Esophagus muscularis mucosa (tissue), 4 donors: ENCODE results near the gene OR3A3. TPM values are rescaled to one million over a fixed set of nuclear protein-coding genes. Genes with fewer than 3 reads are reported as not detected.
"Not testable (repeated sequence)": the region's sequence is repeated elsewhere in the genome, so short reads cannot be mapped to it uniquely, and the experiment has no call there.

ENCODE experiments used
- DNase-seq: peaks from one replicate; pipeline ENCODE4 v3.0.0-alpha.2; 2017; ENCODE audit errors: extremely low spot score
- H3K27ac ChIP-seq, 4 donors: fragments of 200-600 bp; sonication (generic); replicated peaks in 1 of 4; 1 replicate in 3 of 4; 2 replicates in 1 of 4; pipeline ENCODE4 v1.5.1; 2016 to 2019; ENCODE audit warnings: mild to moderate bottlenecking in 1 of 4
- H3K27me3 ChIP-seq, 4 donors: fragments of 200-600 bp; sonication (generic); one replicate each; pipeline versions ENCODE4 v1.5.1 to v1.6.0; 2016 to 2019
- H3K36me3 ChIP-seq, 4 donors: fragments of 200-600 bp; sonication (generic); one replicate each; pipeline ENCODE4 v1.5.1; 2016 to 2019
- H3K4me1 ChIP-seq, 4 donors: fragments of 200-600 bp; sonication (generic); one replicate each; pipeline ENCODE4 v1.5.1; 2016 to 2019
- H3K4me3 ChIP-seq, 4 donors: fragments of 200-600 bp; sonication (generic); 1 replicate in 2 of 4; 2 replicates in 2 of 4; pipeline ENCODE4 v1.5.1; 2016 to 2019; ENCODE audit warnings: mild to moderate bottlenecking in 4 of 4, moderate library complexity in 1 of 4
- H3K9me3 ChIP-seq, 4 donors: fragments of 200-600 bp; sonication (generic); 1 replicate in 3 of 4; 2 replicates in 1 of 4; pipeline ENCODE4 v1.5.1; 2016 to 2019
- EP300 ChIP-seq: sonication (generic); formaldehyde crosslinking; IDR thresholded peaks from one replicate; pipeline ENCODE4 v1.6.1; 2017; ENCODE audit warnings: antibody characterized with exemption
- POLR2A ChIP-seq: fragments of 450-650 bp; IDR thresholded peaks from one replicate; pipeline ENCODE4 v1.6.1; 2017; ENCODE audit warnings: antibody characterized with exemption, moderate library complexity, mild to moderate bottlenecking, low read depth
- POLR2AphosphoS5 ChIP-seq, 2 donors: sonication (generic); formaldehyde crosslinking; IDR thresholded peaks; one replicate each; pipeline ENCODE4 v1.6.1; 2017; ENCODE audit warnings: antibody characterized with exemption in 2 of 2
- WGBS: methylation state at CpG from one replicate; pipeline ENCODE4 v1.1.5; 2018; 5-methylcytosine and 5-hydroxymethylcytosine counted together
- intact Hi-C: fragments of 100-400 bp; cut with DNase I; formaldehyde crosslinking; loops from one replicate; pipeline ENCODE4 v1.15.1; 2023
- total RNA-seq, 4 donors: library from RNA; depleted of rRNA; stranded (reverse); fragments of >200 nt; gene quantifications; one replicate each; pipeline versions ENCODE4 v1.1.0 to v1.2.1, GENCODE V29; 2016
- TF ChIP-seq, protein P1 (sequence below), 3 experiments: fragments of 200-600 bp in 2 of 3; fragments of 450-650 bp in 1 of 3; sonication (generic) in 2 of 3; IDR thresholded peaks; one replicate each; pipeline ENCODE4 v1.5.1; 2017 to 2019; ENCODE audit warnings: antibody characterized with exemption in 3 of 3, mild to moderate bottlenecking in 2 of 3, moderate library complexity in 1 of 3

Gene OR3A3
- total RNA-seq, 4 donors from 2014 or later, result not detected

DNA sequence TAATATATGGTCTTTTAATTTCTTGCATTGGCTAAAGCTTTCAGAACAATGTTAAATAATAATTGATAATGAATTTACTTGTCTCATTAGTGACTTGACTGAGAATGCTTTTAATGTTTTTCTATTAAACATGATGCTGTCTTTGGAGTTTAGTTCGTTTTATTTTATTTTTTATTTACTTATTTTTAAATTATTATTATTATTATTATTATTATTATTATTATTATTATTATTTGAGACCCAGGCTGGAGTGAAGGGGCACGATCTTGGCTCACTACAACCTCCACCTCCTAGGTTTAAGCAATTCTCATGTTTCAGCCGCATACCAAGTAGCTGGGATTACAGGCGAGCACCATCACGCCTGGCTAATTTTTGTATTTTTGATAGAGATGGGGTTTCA lies 4.4 kb downstream of the OR3A3 start:
- Histone ChIP-seq H3K36me3 (no peaks in the 10 kb centered on the region), H3K4me1 (no peaks in the 10 kb centered on the region), H3K9me3 (no peaks in the 10 kb centered on the region), H3K27ac (no peak overlapping the region), H3K27me3 (no peaks in the 10 kb centered on the region), H3K4me3 (no peak overlapping the region)
- no peak for DNase-seq
- TF ChIP-seq POLR2A (no peak), EP300 (no peak), POLR2AphosphoS5 (IDR thresholded peaks at IDR 0.05) (no peak)
- intact Hi-C loops, result no loop called here
- WGBS, result 86% methylated on average over 5 of the region's 5 CpGs

DNA sequence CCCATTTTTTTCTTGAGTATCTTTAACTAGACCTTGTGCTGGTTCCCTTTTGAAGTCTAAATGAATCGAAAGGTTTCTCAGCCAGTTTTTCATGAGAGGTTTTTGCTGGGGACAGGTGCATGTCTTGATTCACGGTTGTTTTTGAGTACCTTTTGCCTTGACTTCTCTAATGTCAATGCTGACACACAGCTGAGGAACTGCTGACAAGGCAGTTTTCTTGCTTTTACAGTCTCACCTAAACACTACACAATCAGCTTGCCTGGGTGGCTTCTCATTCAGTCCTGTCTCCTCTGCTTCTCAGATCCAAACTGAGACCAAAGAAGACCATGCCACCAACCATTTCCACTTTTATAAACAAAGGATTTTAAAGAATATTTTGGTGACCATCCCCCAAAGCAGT lies 7.1 kb downstream of the OR3A3 start:
- intact Hi-C loops, result no loop called here
- H3K27ac ChIP-seq, result no peak overlapping the region
- H3K4me1 ChIP-seq, result no peaks in the 10 kb centered on the region
- TF ChIP-seq POLR2A (no peak), POLR2AphosphoS5 (IDR thresholded peaks at IDR 0.05) (no peak), EP300 (no peak)
- TF ChIP-seq, protein P1, sequence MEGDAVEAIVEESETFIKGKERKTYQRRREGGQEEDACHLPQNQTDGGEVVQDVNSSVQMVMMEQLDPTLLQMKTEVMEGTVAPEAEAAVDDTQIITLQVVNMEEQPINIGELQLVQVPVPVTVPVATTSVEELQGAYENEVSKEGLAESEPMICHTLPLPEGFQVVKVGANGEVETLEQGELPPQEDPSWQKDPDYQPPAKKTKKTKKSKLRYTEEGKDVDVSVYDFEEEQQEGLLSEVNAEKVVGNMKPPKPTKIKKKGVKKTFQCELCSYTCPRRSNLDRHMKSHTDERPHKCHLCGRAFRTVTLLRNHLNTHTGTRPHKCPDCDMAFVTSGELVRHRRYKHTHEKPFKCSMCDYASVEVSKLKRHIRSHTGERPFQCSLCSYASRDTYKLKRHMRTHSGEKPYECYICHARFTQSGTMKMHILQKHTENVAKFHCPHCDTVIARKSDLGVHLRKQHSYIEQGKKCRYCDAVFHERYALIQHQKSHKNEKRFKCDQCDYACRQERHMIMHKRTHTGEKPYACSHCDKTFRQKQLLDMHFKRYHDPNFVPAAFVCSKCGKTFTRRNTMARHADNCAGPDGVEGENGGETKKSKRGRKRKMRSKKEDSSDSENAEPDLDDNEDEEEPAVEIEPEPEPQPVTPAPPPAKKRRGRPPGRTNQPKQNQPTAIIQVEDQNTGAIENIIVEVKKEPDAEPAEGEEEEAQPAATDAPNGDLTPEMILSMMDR (IDR thresholded peaks at IDR 0.05), result no peak
- no peaks in the 10 kb centered on the region for H3K36me3 ChIP-seq
- H3K9me3 ChIP-seq, result no peaks in the 10 kb centered on the region
- WGBS, result 75% methylated on average over 2 of the region's 2 CpGs
- DNase-seq, result no peak
- no peaks in the 10 kb centered on the region for H3K27me3 ChIP-seq
- no peak overlapping the region for H3K4me3 ChIP-seq

DNA sequence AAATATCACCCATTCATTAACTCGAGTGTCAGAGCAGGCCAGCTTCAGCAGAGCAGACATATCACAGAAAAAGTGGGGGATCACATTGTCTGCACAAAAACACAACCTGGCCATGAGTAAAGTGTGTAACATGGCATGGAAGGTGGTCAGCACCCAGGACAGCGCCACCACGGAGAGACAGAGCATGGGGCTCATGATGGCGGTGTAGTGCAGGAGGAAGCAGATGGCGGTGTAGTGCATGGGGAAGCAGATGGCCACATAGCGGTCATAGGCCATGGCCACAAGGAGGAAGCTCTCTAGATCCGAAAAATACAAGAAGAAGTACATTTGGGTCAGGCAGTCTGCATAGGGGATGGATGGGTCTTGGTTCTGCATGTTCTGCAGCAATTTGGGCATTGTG lies 22.0 kb downstream of the OR3A3 start:
- H3K4me3 ChIP-seq, H3K27me3 ChIP-seq, DNase-seq, H3K4me1 ChIP-seq, H3K36me3 ChIP-seq, H3K27ac ChIP-seq, intact Hi-C loops: not testable (repeated sequence)
- peaks cover 0 to 12% (median 4%) of the 10 kb centered on the region in 4 donors for H3K9me3 ChIP-seq
- 31% methylated on average over 7 of the region's 7 CpGs for WGBS

DNA sequence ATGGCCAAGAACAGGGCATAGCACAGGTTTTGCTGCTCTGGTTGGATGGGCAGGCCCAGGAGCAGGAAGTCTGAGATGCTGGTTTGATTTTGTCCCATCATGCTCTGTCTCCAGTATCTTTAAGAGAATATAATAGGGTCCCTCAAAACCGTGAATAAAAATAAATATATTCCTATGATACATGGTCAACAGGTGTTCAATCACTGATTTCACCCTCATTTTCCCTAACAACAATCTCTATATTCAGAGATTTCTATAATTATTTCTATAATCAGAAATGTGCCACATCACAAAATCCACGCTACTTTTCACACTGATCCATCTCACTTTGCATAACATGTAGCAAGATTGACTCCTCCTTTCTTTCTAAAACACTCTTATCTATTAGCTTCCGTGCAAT lies 22.6 kb downstream of the OR3A3 start, which contains the start of gene OR1E2:
Gene OR1E2, minus strand, starts transcription at position 101 of the 400 bp plus-strand sequence. Its CDS starts 0 bp downstream, at position 101.
- H3K9me3 ChIP-seq, result peaks cover 0 to 12% (median 4%) of the 10 kb centered on the region in 4 donors
- H3K27me3 ChIP-seq, result no peaks in the 10 kb centered on the region
- no peaks in the 10 kb centered on the region for H3K4me1 ChIP-seq
- DNase-seq, result no peak
- TF ChIP-seq POLR2AphosphoS5 (IDR thresholded peaks at IDR 0.05), result no peak
- no peak for TF ChIP-seq POLR2A
- TF ChIP-seq, protein P1 (IDR thresholded peaks at IDR 0.05), result no peak
- TF ChIP-seq EP300, result no peak
- H3K27ac ChIP-seq, result no peak within 1 kb of the TSS
- H3K36me3 ChIP-seq, result no peaks in the 10 kb centered on the region
- intact Hi-C loops, result no loop called here
- no peak within 1 kb of the TSS for H3K4me3 ChIP-seq
- 82% methylated on average over 3 of the region's 3 CpGs for WGBS

DNA sequence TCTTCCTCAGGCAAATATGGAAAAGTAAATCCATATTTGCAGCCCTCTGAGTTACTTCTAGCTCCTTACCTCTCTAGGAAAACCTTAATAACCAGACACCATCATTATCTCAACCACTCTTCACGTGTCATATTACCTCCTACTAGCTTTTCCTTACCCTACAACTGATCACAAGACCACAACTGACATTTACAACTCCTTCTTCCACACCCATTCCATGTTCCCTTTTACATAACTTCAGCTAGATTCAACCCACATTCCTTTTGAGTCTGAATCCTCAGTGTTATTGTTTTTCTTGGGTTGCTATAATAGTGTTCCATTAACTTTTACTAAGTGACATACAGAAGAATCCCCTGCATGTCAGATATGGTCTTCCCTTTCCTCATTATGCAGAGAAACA lies 27.2 kb downstream of the OR3A3 start:
- Histone ChIP-seq H3K36me3 (no peaks in the 10 kb centered on the region), H3K27ac (no peak overlapping the region), H3K27me3 (no peaks in the 10 kb centered on the region), H3K4me1 (no peaks in the 10 kb centered on the region), H3K4me3 (no peak overlapping the region), H3K9me3 (no peaks in the 10 kb centered on the region)
- intact Hi-C loops, result no loop called here
- DNase-seq, result no peak
- WGBS, result 69% methylated on average over 1 of the region's 1 CpG
- TF ChIP-seq POLR2AphosphoS5 (IDR thresholded peaks at IDR 0.05) (no peak), POLR2A (no peak), EP300 (no peak)
- TF ChIP-seq, protein P1 (IDR thresholded peaks at IDR 0.05), result no peak

DNA sequence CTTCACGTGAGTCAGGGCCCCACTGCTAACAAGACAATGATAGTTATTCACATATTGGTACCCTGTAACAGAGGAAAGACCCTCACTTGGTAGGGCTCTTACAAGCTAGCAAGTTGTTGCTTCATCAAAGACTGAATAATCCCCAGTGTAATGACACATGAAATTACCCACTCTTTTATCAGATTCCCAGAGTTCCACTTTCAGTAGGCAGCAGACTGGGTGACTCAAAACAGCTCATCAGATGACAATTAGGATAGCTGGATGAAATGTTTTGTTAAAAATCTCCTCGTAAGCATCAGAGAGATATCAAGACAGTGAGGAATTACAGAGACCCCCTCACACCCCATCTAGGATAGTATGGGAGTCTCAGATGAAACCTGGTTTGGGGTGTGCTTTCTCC lies 29.3 kb downstream of the OR3A3 start:
- Histone ChIP-seq H3K4me1 (no peaks in the 10 kb centered on the region), H3K36me3 (no peaks in the 10 kb centered on the region), H3K27me3 (peaks cover 0 to under 1% (median 0%) of the 10 kb centered on the region in 4 donors), H3K4me3 (no peak overlapping the region), H3K9me3 (no peaks in the 10 kb centered on the region), H3K27ac (no peak overlapping the region)
- WGBS, result 49% methylated on average over 2 of the region's 2 CpGs
- intact Hi-C loops, result no loop called here
- DNase-seq, result no peak
- TF ChIP-seq, protein P1 (IDR thresholded peaks at IDR 0.05), result no peak
- no peak for TF ChIP-seq POLR2AphosphoS5 (IDR thresholded peaks at IDR 0.05)
- no peak for TF ChIP-seq POLR2A
- no peak for TF ChIP-seq EP300
